Lower lobe of right lung (tissue), 2 donors: ENCODE measurements around the gene NAA50. TPM values are rescaled to one million over a fixed set of nuclear protein-coding genes. Genes with fewer than 3 reads are reported as not detected.

Experiments used
- ATAC-seq, 2 donors: fragments of 200-7000 bp; cut with Tn5 transposase; one replicate each; pipeline ENCODE4 v1.9.1; 2020 to 2022; ENCODE audit warnings: mild to moderate bottlenecking in 2 of 2, moderate library complexity in 2 of 2
- DNase-seq: peaks from one replicate; pipeline ENCODE4 v3.0.0-alpha.2; 2020
- H3K27ac ChIP-seq: fragments of 200-600 bp; one replicate; pipeline ENCODE4 v1.8.0; 2022
- H3K27me3 ChIP-seq: fragments of 200-600 bp; one replicate; pipeline ENCODE4 v1.8.0; 2022; ENCODE audit warnings: low read depth
- H3K36me3 ChIP-seq: fragments of 200-600 bp; one replicate; pipeline ENCODE4 v1.8.0; 2022; ENCODE audit warnings: mild to moderate bottlenecking
- H3K4me1 ChIP-seq: fragments of 200-600 bp; one replicate; pipeline ENCODE4 v1.8.0; 2022
- H3K4me3 ChIP-seq: fragments of 200-600 bp; one replicate; pipeline ENCODE4 v1.8.0; 2022; ENCODE audit warnings: mild to moderate bottlenecking
- H3K9me3 ChIP-seq: fragments of 200-600 bp; one replicate; pipeline ENCODE4 v1.8.0; 2022
- intact Hi-C: fragments of 100-400 bp; cut with DNase I; formaldehyde crosslinking; loops from one replicate; pipeline ENCODE4 v1.11.0; 2022
- total RNA-seq: library from RNA; stranded (reverse); fragmentation: NEBNext Ultra II Directional; extraction: Animal tissue kit (Norgen Biotek cat#: 25700); gene quantifications from one replicate; pipeline ENCODE4 v1.2.1, GENCODE V29; 2021
- TF ChIP-seq, protein P1 (sequence below): fragments of 200-600 bp; IDR thresholded peaks from one replicate; pipeline ENCODE4 v1.8.0; 2022; ENCODE audit warnings: antibody characterized with exemption, mild to moderate bottlenecking
- donor health status: DM: no; HTN: yes; CAD: no; lungs with severe emphysema.

Gene NAA50
- total RNA-seq, 1 donor from 2014 or later: 83.3 TPM

DNA sequence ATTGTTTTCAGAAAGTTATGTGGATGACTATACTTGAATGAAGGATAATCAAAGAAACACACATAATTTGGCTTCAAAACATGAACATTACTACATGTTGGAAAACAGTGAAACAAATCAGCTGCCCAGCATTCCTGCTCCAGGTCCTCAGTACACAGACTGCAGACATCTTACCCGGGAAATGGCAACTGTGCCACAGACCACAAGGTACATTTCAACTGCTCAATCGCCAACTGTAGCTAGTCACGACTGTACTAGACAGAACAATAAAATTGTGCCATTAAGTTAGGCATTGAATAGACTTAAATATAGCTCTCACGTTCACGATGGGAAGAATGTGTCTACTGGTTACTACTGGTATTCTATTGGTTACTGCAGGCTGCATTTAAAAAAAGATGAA is 5.0 kb downstream of the NAA50 start:
- Histone ChIP-seq H3K4me3 (no peak overlapping the region), H3K36me3 (no peaks in the 10 kb centered on the region), H3K27me3 (no peaks in the 10 kb centered on the region), H3K4me1 (peaks cover 61% of the 10 kb centered on the region), H3K9me3 (no peaks in the 10 kb centered on the region), H3K27ac (no peak overlapping the region)
- no peak for ATAC-seq
- intact Hi-C loops: no loop called here
- TF ChIP-seq, protein P1, sequence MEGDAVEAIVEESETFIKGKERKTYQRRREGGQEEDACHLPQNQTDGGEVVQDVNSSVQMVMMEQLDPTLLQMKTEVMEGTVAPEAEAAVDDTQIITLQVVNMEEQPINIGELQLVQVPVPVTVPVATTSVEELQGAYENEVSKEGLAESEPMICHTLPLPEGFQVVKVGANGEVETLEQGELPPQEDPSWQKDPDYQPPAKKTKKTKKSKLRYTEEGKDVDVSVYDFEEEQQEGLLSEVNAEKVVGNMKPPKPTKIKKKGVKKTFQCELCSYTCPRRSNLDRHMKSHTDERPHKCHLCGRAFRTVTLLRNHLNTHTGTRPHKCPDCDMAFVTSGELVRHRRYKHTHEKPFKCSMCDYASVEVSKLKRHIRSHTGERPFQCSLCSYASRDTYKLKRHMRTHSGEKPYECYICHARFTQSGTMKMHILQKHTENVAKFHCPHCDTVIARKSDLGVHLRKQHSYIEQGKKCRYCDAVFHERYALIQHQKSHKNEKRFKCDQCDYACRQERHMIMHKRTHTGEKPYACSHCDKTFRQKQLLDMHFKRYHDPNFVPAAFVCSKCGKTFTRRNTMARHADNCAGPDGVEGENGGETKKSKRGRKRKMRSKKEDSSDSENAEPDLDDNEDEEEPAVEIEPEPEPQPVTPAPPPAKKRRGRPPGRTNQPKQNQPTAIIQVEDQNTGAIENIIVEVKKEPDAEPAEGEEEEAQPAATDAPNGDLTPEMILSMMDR: no peak
- DNase-seq: no peak

DNA sequence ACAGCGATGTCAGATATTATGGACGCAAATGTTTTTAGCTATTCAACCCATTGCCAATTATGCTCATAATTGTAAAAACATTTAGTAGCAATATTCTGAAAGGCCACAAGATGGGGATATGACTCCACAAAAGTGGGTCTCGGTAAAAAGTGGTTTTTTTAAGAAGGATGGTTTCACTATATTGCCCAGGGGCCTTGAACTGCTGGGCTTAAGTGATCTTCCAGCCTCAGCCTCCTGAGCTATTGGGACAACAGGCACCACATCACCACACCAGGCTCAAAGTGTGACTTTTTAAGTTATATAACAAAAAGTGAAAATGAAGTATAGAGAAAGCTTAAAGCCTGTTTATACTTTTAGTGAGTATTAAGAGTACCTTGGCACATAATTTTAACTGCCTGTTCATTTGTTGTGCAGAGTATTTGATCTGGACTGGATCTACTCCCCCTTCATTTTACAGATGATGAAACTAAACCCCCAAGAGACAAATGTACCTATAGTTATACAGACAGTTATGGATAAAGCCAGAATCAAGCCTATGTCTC is 9.4 kb downstream of the NAA50 start:
- Histone ChIP-seq H3K4me3 (no peak overlapping the region), H3K27ac (no peak overlapping the region), H3K27me3 (no peaks in the 10 kb centered on the region), H3K36me3 (no peaks in the 10 kb centered on the region), H3K4me1 (peaks cover 28% of the 10 kb centered on the region), H3K9me3 (no peaks in the 10 kb centered on the region)
- intact Hi-C loops: no loop called here
- TF ChIP-seq, protein P1: peak; percentile 65
- DNase-seq (no peak), ATAC-seq (peak; percentile 79 to 81)

DNA sequence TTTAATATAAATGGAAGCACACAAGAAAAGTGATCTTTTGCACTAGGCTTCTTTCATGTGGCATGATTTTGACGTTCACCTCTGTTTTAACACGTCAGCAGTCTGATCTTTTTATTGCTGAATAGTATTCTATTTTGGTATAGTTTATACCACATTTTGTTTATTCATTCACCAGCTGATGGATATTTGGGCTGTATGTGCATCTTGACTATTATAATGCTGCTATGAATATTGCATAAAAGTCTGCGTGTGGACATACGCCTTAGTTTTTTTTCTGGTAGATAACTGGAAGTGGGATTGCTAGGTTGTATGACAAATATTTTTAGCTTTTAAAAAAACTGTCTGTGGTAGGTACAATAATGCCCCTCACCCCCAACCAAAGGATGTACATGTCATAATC is 14.4 kb downstream of the NAA50 start:
- no peaks in the 10 kb centered on the region for H3K36me3 ChIP-seq
- no peak overlapping the region for H3K27ac ChIP-seq
- H3K9me3 ChIP-seq: no peaks in the 10 kb centered on the region
- no peak overlapping the region for H3K4me3 ChIP-seq
- ATAC-seq: no peak
- no peak for DNase-seq
- H3K4me1 ChIP-seq: peaks cover 5% of the 10 kb centered on the region
- no peaks in the 10 kb centered on the region for H3K27me3 ChIP-seq
- TF ChIP-seq, protein P1: no peak
- intact Hi-C loops: no loop called here

DNA sequence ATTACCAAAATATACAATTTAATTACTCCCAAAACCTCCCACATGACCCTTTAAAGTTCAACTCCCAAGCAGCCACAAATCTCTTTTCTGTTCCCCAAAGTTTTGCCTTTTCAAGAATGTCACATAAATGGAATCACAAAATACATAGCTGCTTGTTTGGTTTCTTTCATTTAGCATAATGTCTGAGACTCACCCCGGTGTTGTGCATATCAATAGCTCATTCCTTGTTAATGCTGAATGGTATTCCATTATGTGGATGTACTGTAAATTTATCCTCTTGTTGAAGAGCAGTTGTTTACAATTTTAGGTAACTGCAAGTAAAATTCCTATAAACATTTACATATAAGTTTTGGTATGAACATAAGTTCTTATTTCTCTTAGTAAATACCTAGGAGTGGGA is 15.5 kb downstream of the NAA50 start:
- Histone ChIP-seq H3K4me3 (no peak overlapping the region), H3K4me1 (peaks cover 3% of the 10 kb centered on the region), H3K36me3 (no peaks in the 10 kb centered on the region), H3K9me3 (no peaks in the 10 kb centered on the region), H3K27me3 (no peaks in the 10 kb centered on the region), H3K27ac (no peak overlapping the region)
- DNase-seq: no peak
- intact Hi-C loops: no loop called here
- no peak for ATAC-seq
- TF ChIP-seq, protein P1: no peak

DNA sequence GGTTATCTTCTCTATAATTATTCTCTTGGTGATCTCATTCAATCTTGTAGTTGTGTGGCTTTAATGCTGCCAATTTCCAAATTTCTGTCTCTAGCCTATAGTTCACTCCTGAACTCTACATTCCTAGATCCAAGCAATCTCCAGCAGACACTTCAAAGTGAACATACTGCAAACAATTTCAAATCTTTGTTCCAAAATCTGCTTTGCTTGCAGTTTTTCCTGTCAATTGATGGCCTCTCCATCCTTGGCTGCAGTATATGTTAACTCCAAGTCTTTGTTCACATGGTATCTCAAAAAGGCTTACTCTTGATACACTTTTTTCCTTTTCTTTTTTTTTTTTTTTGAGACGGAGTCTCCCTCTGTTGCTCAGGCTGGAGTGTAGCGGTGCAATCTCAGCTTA is 17.4 kb downstream of the NAA50 start:
- DNase-seq (no peak), ATAC-seq (no peak)
- Histone ChIP-seq H3K36me3 (peaks cover 6% of the 10 kb centered on the region), H3K27ac (no peak overlapping the region), H3K27me3 (no peaks in the 10 kb centered on the region), H3K4me1 (peaks cover 4% of the 10 kb centered on the region), H3K9me3 (no peaks in the 10 kb centered on the region), H3K4me3 (no peak overlapping the region)
- TF ChIP-seq, protein P1: no peak
- intact Hi-C loops: no loop called here

DNA sequence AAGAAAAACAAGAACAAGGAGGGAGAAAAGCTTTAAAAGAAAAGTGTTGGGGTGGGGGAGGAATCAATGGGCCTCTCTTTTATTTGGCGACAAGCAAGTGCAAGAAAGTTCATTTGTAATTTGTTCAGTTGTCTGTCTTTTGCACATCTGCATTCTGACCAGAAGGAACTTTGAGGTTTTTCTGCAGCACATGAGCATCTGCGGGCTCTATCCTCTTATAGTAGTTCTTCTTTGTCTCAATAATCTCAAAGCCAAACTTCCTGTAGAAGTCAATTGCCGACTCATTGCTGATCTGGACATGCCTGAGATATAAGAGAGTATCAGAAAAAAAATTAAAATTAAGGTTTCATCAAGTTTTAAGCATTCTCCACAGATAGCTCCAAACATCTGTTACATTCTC is 24.4 kb downstream of the NAA50 start:
- DNase-seq: no peak
- no peaks in the 10 kb centered on the region for H3K27me3 ChIP-seq
- peaks cover 47% of the 10 kb centered on the region for H3K36me3 ChIP-seq
- H3K27ac ChIP-seq: no peak overlapping the region
- TF ChIP-seq, protein P1: no peak
- no peak for ATAC-seq
- intact Hi-C loops: no loop called here
- H3K9me3 ChIP-seq: no peaks in the 10 kb centered on the region
- H3K4me3 ChIP-seq: no peak overlapping the region
- peaks cover 4% of the 10 kb centered on the region for H3K4me1 ChIP-seq
